IPS-NIHi11 (cell line): ENCODE results near the gene ANKUB1.
"Not testable (repeated sequence)": the region's sequence is repeated elsewhere in the genome, so short reads cannot be mapped to it uniquely, and the experiment has no call there.

Experiments used
- DNase-seq: peaks from one replicate; pipeline ENCODE4 v3.0.0; 2012; ENCODE audit warnings: mixed read lengths, low spot score

Gene ANKUB1, protein sequence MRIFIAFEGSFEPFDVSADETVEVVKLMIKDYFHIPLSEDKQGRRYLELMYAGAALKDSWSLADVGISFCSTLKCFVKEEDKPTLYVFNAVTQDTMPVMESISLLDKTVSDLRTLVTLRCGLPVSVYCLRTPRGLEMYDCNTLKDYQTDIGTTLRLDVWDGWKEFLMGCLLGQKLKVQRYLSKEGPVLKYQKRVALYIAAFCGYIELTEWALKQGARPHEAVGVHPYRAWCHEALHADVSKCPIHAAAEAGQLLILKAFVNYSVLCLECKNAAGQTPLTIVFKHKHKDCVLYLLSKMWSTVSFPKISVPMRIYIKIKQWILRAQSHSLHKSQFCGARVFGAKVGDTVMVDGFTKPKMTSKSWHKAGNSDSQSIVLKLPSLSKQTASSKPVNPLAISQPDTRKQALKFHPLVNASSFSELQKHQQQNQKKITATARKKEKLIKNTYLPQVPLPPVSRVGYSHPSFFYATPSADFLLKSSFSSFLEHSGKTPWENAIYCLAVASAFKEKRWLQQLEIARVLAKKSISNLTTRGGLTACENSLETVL

DNA sequence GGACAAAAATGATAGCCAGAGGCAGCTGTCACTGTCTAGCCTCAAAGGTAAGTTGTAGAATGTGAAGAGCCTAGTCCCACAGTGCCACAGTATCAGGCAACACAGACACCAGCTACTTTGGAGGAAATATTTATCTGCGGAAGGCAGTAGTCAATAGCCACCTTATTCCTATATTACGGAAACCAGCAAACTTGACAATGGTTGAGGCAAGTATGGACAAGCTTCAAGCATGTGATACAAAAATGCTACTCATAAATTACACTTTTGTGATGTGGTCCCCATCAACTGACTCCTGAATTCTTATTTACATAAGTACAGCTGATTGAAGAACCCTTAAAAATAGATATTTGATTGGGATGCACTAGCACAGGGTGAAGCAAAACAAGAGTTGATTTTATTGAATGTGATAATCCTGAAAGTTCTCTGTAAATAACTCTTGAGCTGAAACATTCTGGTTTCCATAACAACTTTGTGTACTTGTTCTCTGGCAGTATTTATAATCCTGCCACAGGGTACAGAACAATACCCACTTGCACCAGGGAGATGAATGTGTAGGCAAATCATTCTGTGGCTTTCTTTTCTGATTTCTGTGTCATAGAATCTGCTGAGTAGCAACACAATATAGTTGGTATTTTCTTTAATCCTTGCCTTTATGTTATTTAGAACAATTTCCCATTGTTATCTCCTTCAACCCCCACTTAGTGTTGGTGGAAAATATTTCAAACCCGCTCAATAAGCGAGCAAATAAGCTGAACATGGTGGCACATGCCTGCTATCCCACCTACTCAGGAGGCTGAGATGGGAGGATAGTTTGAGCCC lies at the start of gene ANKUB1:
ANKUB1 (minus strand) TSS at position 103 of the 819 bp plus-strand sequence. CDS start 188 bp downstream, outside the sequence.
- DNase-seq: no peak

DNA sequence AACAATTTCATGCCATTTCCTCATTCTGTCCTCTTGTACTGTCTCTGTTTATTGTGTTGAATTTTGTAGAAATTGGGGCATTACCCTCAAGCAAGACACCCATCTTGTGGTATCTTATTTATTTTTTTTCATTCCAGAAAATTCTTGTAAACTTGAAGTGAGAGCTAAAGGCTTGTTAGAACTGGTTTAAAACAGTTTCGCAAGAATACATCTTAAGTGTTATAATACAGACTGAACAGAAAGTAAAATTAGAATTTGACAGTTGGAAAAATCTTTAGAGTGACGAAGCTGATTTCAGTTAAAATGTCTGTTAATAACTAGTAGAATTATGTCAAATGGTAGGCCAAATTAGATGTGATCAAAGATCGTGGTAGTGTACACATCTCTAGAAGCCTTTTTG lies 47.5 kb upstream of the ANKUB1 start:
- DNase-seq: no peak

DNA sequence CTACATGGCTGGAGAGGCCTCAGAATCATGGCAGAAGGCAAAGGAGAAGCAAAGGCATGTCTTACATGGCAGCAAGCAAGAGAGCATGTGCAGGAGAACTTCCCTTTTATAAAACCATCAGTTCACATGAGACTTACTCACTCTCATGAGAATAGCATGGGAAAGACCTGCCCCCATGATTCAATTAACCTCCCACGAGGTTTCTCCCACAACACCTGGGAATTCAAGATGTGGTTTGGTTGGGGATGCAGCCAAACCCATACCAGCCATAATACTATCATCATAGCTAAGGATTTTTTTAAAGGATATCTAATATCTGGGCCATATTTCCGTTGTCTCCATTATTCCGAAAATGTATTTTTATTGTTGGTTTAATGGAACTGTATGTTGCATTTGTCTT lies 47.1 kb upstream of the ANKUB1 start:
- DNase-seq: not testable (repeated sequence)

DNA sequence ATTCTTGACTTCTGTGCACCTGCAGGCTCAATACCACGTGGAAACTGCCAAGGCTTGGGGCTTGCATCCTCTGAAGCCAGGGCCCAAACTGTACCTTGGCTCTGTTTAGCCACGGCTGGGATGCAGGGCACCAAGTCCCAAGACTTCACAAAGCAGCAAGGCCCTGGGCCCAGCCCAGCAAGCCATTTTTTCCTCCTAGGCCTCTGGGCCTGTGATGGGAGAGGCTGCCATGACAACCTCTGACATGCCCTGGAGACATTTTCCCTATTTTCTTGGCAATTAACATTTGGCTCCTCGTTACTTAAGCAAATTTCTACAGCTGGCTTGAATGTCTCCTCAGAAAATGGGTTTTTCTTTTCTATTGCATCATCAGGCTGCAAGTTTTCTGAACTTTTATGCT lies 46.1 kb upstream of the ANKUB1 start:
- DNase-seq: not testable (repeated sequence)

DNA sequence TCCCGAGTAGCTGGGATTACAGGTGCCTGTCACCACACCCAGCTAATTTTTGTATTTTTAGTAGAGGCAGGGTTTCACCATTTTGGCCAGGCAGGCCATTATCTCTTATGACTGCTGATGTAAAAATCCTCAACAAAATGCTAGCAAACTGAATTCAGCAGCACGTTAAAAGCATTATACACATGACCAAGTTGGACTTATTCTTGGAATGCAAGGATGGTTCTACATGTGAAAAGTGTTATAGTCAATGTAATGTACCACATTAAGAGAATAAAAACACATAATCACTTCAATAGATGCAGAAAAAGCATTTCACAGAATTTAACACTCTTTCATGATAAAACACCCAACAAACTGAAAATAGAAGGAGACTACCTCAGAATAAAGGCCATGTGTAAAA lies 40.9 kb upstream of the ANKUB1 start:
- no peak for DNase-seq

DNA sequence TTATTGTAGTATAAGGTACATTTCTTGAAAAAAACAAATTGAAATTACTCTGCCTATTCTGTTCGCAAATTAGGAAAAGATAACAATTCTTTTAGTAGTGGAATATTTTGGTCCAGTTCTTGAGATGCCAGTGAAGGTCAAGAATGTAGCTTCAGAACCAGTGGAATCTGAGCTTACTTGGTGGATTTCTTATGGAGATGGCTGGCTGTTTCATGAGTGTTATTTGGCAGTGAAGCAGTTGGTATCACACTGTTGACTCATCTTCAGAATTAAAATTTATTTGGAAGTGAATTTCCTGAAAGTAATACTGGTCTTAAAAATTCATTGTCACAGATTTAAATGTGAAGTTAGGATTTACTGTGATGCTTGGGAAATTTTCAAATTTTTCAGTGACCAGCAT lies 39.7 kb upstream of the ANKUB1 start:
- no peak for DNase-seq

DNA sequence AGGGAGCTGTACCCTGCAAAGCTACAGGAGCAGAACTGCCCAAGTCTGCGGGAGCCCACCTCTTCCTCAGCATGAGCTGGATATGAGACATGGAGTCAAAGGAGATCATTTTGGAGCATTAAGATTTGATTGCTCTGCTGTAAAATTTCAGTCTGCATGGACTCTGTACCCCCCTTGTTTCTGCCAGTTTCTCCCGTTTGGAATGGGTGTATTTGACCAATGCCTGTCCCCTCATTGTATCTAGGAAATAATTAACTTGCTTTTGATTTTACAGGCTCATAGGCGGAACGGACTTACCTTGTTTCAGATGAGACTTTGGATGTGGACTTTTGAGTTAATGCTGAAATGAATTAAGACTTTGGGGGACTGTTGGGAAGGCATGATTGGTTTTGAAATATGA lies 39.0 kb upstream of the ANKUB1 start:
- no peak for DNase-seq

DNA sequence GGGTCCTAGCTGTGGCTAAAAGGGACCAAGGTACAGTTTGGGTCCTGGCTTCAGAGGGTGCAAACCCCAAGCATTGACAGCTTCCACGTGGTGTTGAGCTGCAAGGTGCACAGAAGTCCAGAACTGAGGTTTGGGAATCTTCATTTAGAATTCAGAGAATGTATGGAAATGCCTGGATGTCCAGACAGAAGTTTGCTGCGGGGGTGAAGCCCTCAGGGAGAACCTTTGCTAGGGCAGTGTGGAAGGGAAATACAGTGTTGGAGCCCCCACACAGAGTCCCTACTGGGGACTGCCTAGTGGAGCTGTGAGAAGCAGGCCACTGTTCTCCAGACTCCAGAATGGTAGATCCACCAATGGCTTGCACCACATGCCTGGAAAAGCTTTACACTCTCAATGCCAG lies 38.5 kb upstream of the ANKUB1 start:
- no peak for DNase-seq

DNA sequence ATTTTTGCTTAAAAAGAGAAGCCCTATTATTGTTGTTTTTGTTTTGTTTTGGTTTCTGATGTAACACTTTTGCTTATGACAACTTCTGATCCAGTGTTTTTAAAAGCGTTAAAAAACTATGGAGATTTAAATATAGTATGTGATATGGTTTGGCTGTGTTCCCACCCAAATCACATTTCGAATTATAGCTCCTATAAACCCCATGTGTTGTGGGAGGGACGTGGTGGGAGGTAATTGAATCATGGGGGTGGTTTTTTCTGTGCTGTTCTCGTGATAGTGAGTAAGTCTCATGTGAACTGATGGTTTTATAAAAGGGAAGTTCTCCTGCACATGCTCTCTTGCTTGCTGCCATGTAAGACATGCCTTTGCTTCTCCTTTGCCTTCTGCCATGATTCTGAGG lies 37.3 kb upstream of the ANKUB1 start:
- not testable (repeated sequence) for DNase-seq

DNA sequence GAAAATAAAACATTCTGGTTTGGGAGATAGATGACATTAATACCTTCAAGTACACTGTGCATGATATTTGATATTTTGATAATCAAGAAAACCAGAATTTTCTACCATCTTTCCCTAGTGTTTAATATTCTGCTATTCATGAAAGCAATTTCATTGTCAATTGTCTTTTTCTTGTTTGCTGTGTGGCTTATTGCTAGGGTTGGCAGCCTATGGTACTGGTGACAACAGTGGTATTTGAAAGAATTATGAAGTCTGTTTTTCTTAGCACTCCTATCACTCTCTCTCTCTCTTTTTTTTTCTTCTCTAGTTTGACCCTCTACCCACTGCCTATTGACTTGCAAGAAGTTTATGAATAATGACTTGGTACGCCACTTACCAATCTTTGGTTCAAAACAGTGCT lies 36.0 kb upstream of the ANKUB1 start:
- no peak for DNase-seq

DNA sequence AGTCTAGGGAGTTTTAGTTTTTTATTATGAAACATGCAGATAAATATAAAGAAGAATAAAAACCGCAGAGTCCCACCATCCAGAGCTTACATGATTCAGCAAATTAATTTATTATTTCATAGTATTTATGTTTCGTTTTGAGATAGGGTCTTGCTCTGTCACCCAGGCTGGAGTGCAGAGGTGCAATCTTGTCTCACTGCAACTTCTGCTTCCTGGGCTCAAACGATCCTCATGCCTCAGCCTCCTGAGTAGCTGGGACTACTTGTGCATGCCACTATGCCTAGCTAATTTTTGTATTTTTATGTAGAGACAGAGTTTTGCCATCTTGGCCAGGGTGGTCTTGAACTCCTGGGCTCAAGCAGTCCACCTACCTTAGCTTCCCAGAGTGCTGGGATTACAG lies 34.3 kb upstream of the ANKUB1 start:
- no peak for DNase-seq

DNA sequence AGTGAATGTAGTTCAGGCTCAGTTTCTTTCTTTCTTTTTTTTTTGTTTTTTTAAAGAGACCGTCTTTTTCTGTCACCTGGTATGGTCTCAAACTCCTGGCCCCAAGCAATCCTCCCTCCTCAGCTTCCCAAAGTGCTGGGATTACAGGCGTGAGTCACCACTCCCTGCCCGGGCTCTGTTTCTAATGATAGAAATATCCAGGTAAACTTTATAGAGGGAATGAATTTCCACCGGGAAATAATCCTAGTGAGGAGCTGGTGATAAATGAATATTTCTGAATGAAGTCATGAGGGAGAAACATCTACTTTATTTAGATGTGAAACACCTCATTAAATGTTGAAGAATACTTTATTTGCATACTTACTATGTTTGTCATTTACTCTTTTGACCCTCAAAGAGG lies 27.8 kb upstream of the ANKUB1 start:
- DNase-seq: no peak

DNA sequence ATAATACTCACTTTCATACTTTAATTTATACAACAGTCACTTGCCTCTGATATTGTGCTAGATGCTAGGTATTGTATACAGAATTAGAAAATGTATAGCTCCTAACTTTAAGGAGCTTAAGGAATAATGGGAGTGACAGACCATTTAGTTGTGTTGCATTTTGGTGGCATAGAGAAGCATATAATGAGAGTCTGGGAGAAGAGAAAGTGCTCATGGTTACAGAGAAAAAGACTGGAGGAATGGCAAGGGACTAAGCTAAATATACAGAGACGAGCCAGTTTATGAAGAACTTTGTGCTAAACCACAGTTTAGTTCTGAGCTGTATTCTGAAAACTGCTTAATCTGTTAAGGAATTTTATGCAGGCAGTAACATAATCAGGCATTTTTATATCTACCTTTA lies 27.1 kb upstream of the ANKUB1 start:
- no peak for DNase-seq

DNA sequence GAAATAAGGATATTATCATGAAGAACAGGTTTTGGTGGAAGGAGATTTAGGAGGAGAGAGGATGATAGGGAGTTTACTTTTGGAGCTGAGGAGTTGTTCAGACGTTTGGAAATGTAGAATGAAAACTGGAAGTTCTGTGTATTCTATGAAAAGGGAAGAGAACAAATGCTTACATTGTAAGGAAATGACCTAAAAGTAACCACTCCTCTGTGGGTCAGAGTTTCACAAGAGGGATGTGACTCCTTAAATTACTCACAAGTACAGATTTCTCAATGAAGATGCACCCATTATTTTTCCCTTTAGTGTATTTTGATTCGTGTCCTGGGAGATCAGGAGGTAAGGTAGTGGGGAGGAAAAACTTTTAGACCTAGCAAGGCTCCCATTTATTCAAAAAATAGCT lies 24.6 kb upstream of the ANKUB1 start:
- DNase-seq: no peak

DNA sequence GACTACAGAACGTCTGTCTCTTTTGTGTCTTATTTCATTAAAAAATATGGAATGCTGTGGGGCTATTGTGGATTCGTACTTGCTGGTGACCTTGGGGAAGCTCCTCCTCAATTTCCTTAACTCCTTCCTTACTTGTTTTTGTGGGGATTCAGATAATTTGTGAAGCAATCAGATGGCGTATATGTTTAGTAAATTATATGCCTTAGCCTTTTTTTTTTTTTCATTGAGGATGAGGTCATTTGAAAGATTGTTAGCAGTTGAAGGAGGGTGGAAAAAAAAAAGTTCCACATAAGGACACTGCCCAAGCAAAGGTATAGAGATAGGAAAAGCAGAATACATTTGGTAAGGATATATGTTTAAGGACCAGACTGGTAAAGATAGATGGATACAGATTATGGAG lies 24.0 kb upstream of the ANKUB1 start:
- DNase-seq: no peak

DNA sequence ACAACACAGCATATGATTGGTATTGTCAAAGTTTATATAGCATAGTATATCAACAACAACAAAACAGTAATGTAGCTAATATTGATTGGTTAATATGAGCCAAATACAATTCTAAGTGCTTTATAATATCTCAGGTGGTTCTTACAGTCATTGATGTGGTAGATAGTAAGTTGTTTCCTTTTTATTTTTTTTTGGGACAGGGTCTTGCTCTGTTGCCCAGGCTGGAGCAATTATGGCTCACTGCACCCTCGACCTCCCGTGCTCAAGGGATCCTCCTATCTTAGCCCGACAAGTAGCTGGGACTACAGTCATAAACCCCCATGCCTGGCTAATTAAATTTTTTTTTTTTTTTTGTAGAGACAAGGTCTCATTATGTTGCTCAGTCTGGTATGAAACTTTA lies 23.4 kb upstream of the ANKUB1 start:
- no peak for DNase-seq

DNA sequence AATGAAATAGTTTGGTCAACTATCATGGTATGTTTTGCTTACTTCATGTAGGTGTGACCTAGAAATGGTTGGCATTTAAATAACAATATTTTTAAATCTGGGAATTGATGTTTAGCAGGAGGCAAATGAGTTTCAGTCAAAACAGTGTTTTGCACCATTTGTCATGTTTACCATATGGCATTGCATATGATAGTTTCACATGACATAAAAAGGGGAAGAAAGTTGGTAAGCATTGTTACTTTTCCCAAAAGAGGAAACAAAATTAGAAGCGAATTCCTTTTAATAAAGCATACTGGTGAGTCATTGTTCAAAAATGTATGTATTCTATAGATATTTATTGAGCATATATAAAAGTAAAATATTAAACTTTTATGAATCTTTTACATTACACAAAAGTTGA lies 23.0 kb upstream of the ANKUB1 start:
- no peak for DNase-seq

DNA sequence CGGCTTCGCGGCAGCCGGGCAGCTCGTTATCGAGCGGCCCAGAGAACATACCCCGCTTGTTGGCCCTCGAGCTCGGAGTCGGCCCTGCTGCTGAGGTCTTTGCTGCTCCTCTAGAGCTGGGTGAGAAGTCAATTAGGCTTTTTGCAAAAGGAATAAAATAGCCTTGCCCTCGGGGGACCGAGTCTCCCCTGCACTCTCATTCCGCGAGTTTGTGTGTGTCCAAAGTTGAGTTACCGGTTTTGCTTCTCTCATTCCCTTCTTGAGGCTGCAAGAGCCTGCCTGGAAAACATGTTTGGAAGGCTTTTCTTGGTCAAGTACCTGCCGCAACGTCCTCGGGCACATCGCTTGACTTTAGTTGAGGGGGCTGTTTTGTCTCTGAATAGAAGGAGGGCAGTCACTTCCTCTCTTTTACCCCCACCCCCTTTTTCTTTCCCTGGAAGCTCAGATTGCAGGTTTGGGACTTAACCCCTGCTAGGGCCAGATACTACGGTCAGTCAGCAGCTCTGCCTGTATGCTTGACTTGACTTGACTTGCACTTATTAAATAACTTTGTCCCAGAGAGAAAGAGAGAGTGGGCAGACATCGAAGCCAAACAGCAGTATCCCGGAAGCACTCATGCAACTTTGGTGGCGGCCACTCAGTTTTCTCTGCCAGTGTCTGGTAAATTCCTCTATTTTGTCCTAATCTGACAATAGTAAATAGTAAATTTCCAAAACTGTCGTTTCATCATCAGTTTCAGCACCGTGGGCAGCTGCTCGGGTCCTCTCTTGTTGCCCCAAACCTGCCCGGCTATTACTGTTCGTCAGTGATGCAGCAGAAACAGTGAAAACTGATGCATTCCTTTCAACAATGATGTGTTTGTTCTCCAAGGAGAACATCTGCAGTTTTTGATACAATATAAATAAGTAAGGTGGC lies 21.3 kb upstream of the ANKUB1 start:
- DNase-seq: peak; percentile 44

DNA sequence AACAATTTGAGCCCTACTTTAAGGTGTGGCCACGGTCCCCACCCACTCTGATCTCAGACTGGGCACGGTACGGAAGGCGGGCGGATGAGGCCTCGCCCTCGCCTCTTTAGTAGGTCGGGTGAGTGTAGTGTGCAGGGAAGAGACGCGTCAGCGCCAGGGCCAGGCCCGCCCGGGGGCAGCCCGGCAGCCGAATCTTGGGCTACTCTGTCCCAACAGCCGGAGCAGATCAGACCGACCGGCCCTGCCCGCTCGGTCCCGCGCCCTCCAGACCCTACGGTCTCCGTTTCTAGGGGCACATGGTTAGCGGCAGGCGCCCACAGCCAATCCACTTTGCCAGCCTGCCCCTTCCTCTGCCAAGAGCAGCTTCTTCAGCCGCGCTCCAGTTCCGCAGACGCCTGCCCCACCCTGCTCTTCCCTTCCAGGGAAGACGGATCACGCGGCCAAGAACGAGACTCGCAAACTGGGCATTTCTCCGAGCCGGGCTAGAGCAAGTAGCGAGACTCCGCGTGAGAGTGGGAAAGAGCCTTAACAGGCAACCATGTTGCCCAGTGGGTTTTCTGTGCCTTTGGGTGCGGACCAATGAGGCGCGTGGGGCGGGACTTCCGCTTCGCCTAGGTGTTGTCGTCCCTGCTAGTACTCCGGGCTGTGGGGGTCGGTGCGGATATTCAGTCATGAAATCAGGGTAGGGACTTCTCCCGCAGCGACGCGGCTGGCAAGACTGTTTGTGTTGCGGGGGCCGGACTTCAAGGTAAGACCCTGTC lies 20.4 kb upstream of the ANKUB1 start, which contains the start of gene RNF13:
RNF13 (plus strand) TSS at position 610 of the 761 bp plus-strand sequence. CDS start 32,812 bp downstream, outside the sequence.
- peak; percentile 85 for DNase-seq

DNA sequence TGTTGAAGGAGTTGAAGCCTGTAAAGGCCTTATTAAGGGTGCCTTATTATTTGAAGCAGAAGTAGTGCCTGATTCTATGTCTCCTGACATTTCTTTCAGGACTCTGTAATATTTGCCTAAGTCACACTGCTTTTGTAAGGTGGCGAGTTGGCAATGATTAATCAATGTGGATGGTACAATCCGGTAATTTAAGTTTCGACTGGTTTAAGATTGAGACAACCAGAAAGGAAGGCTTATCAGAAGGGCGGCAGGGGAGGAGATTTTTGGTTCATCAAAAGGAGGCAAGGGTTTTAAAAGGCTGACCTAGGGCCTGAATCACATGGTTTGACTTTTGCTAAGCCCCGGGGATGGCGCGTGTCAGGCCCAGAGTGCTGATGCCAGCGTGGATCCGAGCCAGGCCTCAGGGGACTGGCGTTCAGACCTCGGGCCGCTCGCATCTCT lies 19.8 kb upstream of the ANKUB1 start:
- DNase-seq: no peak

DNA sequence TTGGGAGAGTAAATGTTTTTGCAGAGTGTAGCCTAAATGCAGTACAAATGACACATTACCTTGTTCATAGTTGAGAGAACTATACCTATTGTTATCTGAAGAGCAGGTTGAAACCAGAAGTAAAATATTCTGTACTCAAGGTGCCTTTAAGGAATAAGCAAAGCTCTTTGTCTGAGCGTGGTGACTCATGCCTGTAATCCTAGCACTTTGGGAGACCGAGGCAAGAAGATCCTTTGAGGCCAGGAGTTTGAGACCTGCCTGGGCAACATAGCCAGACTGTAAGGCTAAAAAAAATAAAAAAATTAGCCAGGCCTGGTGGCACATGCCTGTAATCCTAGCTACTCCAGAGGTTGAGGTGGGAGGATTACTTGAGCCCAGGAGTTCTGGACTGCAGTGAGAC lies 18.5 kb upstream of the ANKUB1 start:
- DNase-seq: no peak
